Effector CD4-positive, alpha-beta T cell (primary cell): ENCODE results near the gene NKTR.

ENCODE experiments used
- DNase-seq: peaks from one replicate; pipeline ENCODE4 v3.0.0-alpha.2; 2020

The NKTR gene

DNA sequence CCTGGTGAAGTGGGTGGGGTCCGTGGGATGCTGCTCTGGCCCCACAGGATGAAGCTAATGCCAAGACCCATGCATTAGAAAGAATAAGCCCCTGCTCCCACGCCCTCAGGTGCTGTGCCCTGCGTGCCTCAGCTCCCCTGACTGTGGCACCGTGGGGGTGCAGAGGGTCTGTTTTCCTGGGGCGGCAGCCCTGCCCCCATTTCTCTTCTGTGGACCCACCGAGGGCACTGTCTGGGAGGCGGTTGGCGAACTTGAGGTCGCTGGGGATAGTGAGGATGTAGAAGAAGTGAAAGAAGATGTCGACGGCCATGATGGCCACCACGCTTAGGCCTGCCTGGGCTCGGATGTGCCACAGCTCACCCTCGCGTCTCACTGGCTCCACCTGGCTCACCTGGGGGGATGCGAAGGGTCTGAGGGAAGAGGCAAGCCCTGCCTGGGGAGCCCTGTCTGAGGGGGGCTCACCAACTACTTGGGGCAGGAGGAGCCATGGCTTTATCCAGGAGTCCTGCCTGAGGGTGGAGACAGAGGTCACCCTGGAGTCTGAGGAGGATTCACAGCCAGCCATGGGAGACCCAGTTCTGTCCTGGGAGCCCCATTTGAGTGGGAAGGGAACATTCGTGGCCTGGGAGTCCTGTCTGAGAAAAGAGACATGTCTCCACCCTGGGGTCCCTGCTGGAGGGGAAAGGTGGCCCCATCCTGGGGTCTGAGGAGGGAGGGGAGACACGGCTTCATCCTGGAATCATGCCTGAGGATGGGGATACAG is 97.0 kb downstream of the NKTR start:
- DNase-seq = no peak
